ENCODE data around the gene CORIN.

CORIN gene

DNA sequence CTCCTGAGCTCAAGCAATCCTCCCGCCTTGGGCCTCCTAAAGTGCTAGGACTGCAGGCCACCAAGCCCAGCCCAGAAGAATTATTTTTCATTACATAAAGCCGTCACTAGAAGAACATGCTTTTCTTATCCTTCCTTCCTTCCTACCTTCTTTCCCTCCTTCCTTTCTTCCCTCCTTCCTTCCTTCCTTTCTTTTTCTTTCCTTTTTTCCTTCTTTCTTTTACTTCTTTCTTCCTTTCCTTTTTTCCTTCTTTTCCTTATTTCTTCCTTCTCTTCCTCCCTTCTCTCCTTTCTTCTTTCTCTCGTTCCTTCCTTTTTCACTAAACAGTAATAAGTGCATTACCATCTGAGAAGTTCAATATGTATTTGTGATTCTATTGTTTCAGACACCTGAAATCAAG lies 231.4 kb downstream of the CORIN start:
- H3K27me3 ChIP-seq (ENCODE audit: control insufficient read depth in 2 of 2, insufficient read depth in 2 of 2, low read length in 2 of 2), result no peaks in the 10 kb centered on the region
- no peaks in the 10 kb centered on the region for H3K36me3 ChIP-seq (ENCODE audit: control insufficient read depth in 2 of 2, insufficient read depth in 2 of 2, low read length in 2 of 2)
- no peak overlapping the region for H3K27ac ChIP-seq (ENCODE audit: low read depth in 2 of 2, low read length in 2 of 2)
- no peak overlapping the region for H3K9ac ChIP-seq (ENCODE audit: low read depth in 1 of 2, low read length in 2 of 2)
- H3K4me1 ChIP-seq (ENCODE audit: control insufficient read depth in 2 of 2, insufficient read depth in 2 of 2, low read length in 2 of 2), result no peaks in the 10 kb centered on the region
- H3K4me3 ChIP-seq (ENCODE audit: low read length in 2 of 2), result no peak overlapping the region
- H3K9me3 ChIP-seq (ENCODE audit: control insufficient read depth in 2 of 2, low read length in 2 of 2), result no peaks in the 10 kb centered on the region

DNA sequence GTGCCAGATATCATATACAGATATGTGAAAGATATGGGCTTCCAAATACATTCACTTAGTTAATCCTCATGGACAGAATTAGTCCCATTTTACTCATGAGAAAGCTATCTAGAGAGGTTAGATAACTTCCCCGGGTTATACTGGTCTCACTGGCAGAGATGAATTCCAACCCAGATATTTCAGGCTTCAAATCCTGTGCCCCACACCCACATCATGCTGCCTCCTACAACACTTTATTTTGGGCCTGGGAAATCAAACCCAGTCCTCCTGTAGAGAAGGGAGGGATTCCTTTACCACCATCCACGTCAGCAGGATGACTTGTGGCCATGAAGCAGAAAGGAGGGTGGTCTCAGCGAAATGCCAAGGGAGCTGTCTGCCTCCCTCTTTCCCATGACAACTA lies 239.0 kb downstream of the CORIN start:
- no peak overlapping the region for H3K27ac ChIP-seq (ENCODE audit: low read depth in 2 of 2, low read length in 2 of 2)
- no peaks in the 10 kb centered on the region for H3K27me3 ChIP-seq (ENCODE audit: control insufficient read depth in 2 of 2, insufficient read depth in 2 of 2, low read length in 2 of 2)
- no peaks in the 10 kb centered on the region for H3K9me3 ChIP-seq (ENCODE audit: control insufficient read depth in 2 of 2, low read length in 2 of 2)
- H3K4me1 ChIP-seq (ENCODE audit: control insufficient read depth in 2 of 2, insufficient read depth in 2 of 2, low read length in 2 of 2), result no peaks in the 10 kb centered on the region
- H3K36me3 ChIP-seq (ENCODE audit: control insufficient read depth in 2 of 2, insufficient read depth in 2 of 2, low read length in 2 of 2), result no peaks in the 10 kb centered on the region
- H3K9ac ChIP-seq (ENCODE audit: low read depth in 1 of 2, low read length in 2 of 2), result no peak overlapping the region
- no peak overlapping the region for H3K4me3 ChIP-seq (ENCODE audit: low read length in 2 of 2)

DNA sequence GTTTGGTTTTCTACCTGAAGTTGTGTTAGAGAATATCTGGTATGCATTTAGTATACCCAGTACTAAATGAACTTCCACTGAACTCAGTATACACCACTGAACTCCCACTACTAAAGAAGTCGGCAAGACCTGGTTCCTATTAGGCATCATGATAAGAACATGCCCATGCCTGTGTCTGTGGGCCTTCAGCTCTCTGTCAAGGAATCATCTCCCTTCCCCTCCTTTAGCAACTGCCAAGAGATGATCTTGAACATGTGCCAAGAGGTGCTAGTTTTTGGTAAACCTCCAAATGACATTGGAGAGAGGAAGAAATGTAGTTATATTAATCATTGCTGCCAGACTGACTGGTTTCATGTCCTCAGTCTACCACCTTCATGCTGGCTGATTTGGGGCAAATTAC lies 239.5 kb downstream of the CORIN start:
- H3K4me3 ChIP-seq (ENCODE audit: low read length in 2 of 2), result no peak overlapping the region
- no peaks in the 10 kb centered on the region for H3K27me3 ChIP-seq (ENCODE audit: control insufficient read depth in 2 of 2, insufficient read depth in 2 of 2, low read length in 2 of 2)
- no peaks in the 10 kb centered on the region for H3K4me1 ChIP-seq (ENCODE audit: control insufficient read depth in 2 of 2, insufficient read depth in 2 of 2, low read length in 2 of 2)
- no peaks in the 10 kb centered on the region for H3K9me3 ChIP-seq (ENCODE audit: control insufficient read depth in 2 of 2, low read length in 2 of 2)
- H3K27ac ChIP-seq (ENCODE audit: low read depth in 2 of 2, low read length in 2 of 2), result no peak overlapping the region
- no peak overlapping the region for H3K9ac ChIP-seq (ENCODE audit: low read depth in 1 of 2, low read length in 2 of 2)
- H3K36me3 ChIP-seq (ENCODE audit: control insufficient read depth in 2 of 2, insufficient read depth in 2 of 2, low read length in 2 of 2), result no peaks in the 10 kb centered on the region

DNA sequence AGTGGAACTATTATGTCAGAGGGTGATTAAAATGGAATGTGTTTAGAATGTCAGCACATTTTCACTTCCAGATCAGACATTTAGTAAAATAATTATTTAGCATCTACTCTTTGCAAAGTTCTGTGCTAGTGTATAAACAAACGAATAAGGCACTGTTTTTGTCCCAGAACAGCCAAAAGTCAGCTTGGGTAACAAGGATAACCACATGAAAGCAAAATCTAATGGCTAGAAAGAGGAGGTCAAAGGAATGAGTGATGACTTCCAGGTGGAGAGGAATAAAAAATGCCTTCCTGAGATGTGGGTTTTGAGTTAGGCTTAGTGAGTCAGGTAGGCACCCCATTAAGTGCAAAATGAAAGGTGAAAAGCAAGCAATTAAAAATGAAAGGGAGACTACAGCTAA lies 240.2 kb downstream of the CORIN start:
- Histone ChIP-seq H3K27ac (ENCODE audit: low read depth in 2 of 2, low read length in 2 of 2) (no peak overlapping the region), H3K4me1 (ENCODE audit: control insufficient read depth in 2 of 2, insufficient read depth in 2 of 2, low read length in 2 of 2) (no peaks in the 10 kb centered on the region), H3K27me3 (ENCODE audit: control insufficient read depth in 2 of 2, insufficient read depth in 2 of 2, low read length in 2 of 2) (no peaks in the 10 kb centered on the region), H3K9ac (ENCODE audit: low read depth in 1 of 2, low read length in 2 of 2) (no peak overlapping the region), H3K36me3 (ENCODE audit: control insufficient read depth in 2 of 2, insufficient read depth in 2 of 2, low read length in 2 of 2) (no peaks in the 10 kb centered on the region), H3K4me3 (ENCODE audit: low read length in 2 of 2) (no peak overlapping the region), H3K9me3 (ENCODE audit: control insufficient read depth in 2 of 2, low read length in 2 of 2) (no peaks in the 10 kb centered on the region)

DNA sequence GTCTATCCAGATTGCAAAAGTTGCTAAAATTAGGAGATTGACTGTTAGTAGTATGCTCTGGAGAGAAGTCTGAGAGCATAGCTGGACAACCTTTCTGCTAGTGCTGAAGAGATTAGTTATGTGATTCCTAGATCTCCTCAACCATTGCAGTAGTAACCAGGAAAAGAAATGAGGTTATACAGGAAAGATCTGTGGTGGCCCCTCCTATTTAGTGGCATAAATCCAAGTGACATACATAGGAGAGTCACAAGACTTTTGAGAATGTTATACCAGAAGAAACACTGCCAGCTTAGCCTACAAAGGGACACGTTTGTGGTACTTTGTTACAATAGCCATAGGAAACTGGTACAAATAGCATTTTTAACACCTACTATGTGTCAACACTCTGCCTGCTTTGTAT lies 247.5 kb downstream of the CORIN start:
- Histone ChIP-seq H3K36me3 (ENCODE audit: control insufficient read depth in 2 of 2, insufficient read depth in 2 of 2, low read length in 2 of 2) (peaks cover 22 to 29% of the 10 kb centered on the region in 2 donors), H3K4me3 (ENCODE audit: low read length in 2 of 2) (no peak overlapping the region), H3K27me3 (ENCODE audit: control insufficient read depth in 2 of 2, insufficient read depth in 2 of 2, low read length in 2 of 2) (no peaks in the 10 kb centered on the region), H3K4me1 (ENCODE audit: control insufficient read depth in 2 of 2, insufficient read depth in 2 of 2, low read length in 2 of 2) (no peaks in the 10 kb centered on the region), H3K9me3 (ENCODE audit: control insufficient read depth in 2 of 2, low read length in 2 of 2) (no peaks in the 10 kb centered on the region), H3K9ac (ENCODE audit: low read depth in 1 of 2, low read length in 2 of 2) (no peak overlapping the region), H3K27ac (ENCODE audit: low read depth in 2 of 2, low read length in 2 of 2) (no peak overlapping the region)

DNA sequence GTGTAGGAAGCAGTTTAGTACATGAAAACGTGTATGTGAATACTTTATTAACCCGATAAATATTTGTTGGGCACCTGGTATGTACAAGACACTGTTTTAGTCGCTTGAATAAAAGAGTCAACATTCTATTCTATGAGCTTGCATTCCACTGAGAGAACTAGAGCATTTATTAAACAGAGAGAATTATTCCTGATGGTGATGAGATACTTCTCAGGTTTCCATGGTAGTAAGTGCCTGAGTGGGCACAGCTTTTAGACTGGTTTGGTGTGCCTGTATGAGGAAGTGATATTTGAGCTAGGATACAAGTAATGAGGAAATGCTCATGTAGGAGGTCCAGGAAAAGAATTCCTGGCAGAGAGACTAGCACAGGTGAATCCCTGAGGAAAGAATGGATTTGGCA lies 258.6 kb downstream of the CORIN start:
- Histone ChIP-seq H3K9me3 (ENCODE audit: control insufficient read depth in 2 of 2, low read length in 2 of 2) (no peaks in the 10 kb centered on the region), H3K9ac (ENCODE audit: low read depth in 1 of 2, low read length in 2 of 2) (no peak overlapping the region), H3K36me3 (ENCODE audit: control insufficient read depth in 2 of 2, insufficient read depth in 2 of 2, low read length in 2 of 2) (peaks cover 5 to 19% of the 10 kb centered on the region in 2 donors), H3K27ac (ENCODE audit: low read depth in 2 of 2, low read length in 2 of 2) (no peak overlapping the region), H3K27me3 (ENCODE audit: control insufficient read depth in 2 of 2, insufficient read depth in 2 of 2, low read length in 2 of 2) (no peaks in the 10 kb centered on the region), H3K4me1 (ENCODE audit: control insufficient read depth in 2 of 2, insufficient read depth in 2 of 2, low read length in 2 of 2) (no peaks in the 10 kb centered on the region), H3K4me3 (ENCODE audit: low read length in 2 of 2) (no peak overlapping the region)

DNA sequence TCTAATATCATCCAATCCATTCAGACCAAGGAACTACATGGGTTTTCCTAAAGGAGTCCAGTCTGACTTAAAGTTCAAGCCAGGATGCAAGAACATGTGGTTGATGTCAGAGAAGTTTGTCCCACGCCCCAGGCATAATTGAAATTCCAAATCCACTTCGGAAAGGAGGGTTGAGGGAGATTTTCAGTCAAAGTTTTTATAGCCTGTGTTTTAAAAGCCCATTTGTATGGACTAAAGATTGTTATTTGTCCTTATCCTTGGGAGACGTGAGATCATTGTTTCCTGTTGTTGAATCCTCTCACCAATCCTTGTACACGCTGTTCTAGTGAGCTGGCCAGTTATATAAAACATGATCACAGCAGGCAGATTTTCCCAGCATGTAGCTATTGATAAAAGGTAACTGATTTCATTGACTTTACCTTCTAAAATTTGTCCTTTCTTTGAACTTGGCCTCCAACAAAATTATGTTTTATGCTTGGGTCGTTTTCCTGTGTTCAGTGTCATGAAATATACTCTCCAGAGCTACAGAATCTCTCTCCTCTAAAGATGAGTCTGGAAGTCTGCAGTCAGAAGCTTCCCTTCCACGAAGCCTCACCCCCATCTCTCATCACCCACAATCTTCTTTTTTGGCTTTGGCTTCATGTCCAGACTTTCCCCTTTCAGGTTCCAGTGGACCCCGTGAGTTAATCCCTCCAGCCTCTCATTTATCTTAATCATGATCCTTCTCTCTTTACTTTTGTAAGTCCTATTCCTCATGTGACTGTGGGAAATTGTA lies 259.9 kb downstream of the CORIN start:
- Histone ChIP-seq H3K27ac (ENCODE audit: low read depth in 2 of 2, low read length in 2 of 2) (peak overlapping the region; percentile 32 to 55), H3K4me3 (ENCODE audit: low read length in 2 of 2) (no peak overlapping the region), H3K36me3 (ENCODE audit: control insufficient read depth in 2 of 2, insufficient read depth in 2 of 2, low read length in 2 of 2) (peaks cover 8 to 19% of the 10 kb centered on the region in 2 donors), H3K9ac (ENCODE audit: low read depth in 1 of 2, low read length in 2 of 2) (no peak overlapping the region), H3K4me1 (ENCODE audit: control insufficient read depth in 2 of 2, insufficient read depth in 2 of 2, low read length in 2 of 2) (no peaks in the 10 kb centered on the region), H3K9me3 (ENCODE audit: control insufficient read depth in 2 of 2, low read length in 2 of 2) (no peaks in the 10 kb centered on the region), H3K27me3 (ENCODE audit: control insufficient read depth in 2 of 2, insufficient read depth in 2 of 2, low read length in 2 of 2) (no peaks in the 10 kb centered on the region)

DNA sequence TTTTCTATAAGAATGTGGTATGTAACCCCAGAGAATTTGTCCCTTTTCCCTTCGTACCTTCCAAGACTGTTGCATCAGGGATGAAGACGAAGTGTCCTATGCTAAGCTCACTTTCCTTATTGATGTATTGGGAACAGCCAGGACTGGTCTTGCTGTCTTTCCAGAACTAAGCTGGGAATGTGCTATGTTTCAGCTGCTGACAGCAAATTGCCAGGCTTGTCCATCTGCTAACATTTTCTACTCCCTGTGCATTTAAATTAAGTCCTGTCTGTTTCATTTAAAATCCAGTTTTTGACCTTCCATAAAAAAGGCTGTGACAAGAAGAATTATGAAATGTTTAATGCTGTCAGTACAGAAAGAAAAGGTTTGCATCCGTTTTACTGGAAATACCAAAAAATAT lies 264.9 kb downstream of the CORIN start:
- Histone ChIP-seq H3K27me3 (ENCODE audit: control insufficient read depth in 2 of 2, insufficient read depth in 2 of 2, low read length in 2 of 2) (no peaks in the 10 kb centered on the region), H3K4me3 (ENCODE audit: low read length in 2 of 2) (no peak overlapping the region), H3K36me3 (ENCODE audit: control insufficient read depth in 2 of 2, insufficient read depth in 2 of 2, low read length in 2 of 2) (peaks cover 9 to 15% of the 10 kb centered on the region in 2 donors), H3K9ac (ENCODE audit: low read depth in 1 of 2, low read length in 2 of 2) (no peak overlapping the region), H3K4me1 (ENCODE audit: control insufficient read depth in 2 of 2, insufficient read depth in 2 of 2, low read length in 2 of 2) (no peaks in the 10 kb centered on the region), H3K27ac (ENCODE audit: low read depth in 2 of 2, low read length in 2 of 2) (no peak overlapping the region), H3K9me3 (ENCODE audit: control insufficient read depth in 2 of 2, low read length in 2 of 2) (no peaks in the 10 kb centered on the region)

DNA sequence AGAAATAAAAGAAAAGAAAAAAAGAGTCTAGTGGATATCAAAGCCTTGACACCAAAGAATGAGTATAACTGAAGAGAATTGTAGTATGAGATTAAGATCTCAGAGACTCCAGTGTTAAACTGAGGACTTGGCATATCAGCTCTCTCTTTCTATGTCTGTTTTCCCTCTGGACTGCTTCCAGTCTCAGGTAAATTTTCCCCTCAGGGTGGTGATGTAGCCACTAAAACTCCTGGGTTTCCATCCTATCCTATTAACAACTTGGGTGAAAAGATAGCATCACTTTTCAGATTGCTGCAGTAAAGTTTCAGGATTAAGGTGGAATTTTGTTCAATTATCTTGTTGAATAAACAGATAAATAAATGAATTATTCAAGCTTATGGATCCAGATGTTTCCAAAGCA lies 267.1 kb downstream of the CORIN start:
- Histone ChIP-seq H3K27ac (ENCODE audit: low read depth in 2 of 2, low read length in 2 of 2) (no peak overlapping the region), H3K36me3 (ENCODE audit: control insufficient read depth in 2 of 2, insufficient read depth in 2 of 2, low read length in 2 of 2) (peaks cover 10 to 18% of the 10 kb centered on the region in 2 donors), H3K9me3 (ENCODE audit: control insufficient read depth in 2 of 2, low read length in 2 of 2) (no peaks in the 10 kb centered on the region), H3K4me1 (ENCODE audit: control insufficient read depth in 2 of 2, insufficient read depth in 2 of 2, low read length in 2 of 2) (no peaks in the 10 kb centered on the region), H3K9ac (ENCODE audit: low read depth in 1 of 2, low read length in 2 of 2) (no peak overlapping the region), H3K4me3 (ENCODE audit: low read length in 2 of 2) (no peak overlapping the region), H3K27me3 (ENCODE audit: control insufficient read depth in 2 of 2, insufficient read depth in 2 of 2, low read length in 2 of 2) (no peaks in the 10 kb centered on the region)

DNA sequence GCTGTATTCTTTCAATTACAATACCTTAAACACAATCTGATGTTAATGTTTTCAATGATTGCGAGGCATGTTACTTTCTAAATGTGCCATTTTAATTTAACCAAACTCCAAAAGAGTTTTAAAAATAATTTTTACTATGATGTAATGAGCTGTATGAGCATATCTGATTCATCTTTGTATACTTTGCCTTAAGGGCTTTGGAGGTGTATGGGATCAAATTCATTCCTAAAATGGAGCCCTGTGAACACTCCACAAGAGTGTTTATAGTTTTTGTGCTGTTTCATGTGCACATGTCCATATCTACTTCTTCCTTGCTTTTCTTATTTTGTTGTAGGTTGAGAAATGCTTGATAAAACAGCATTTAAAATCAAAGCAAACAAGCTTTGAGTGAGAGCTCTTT lies 270.4 kb downstream of the CORIN start:
- Histone ChIP-seq H3K9ac (ENCODE audit: low read depth in 1 of 2, low read length in 2 of 2) (no peak overlapping the region), H3K4me3 (ENCODE audit: low read length in 2 of 2) (no peak overlapping the region), H3K36me3 (ENCODE audit: control insufficient read depth in 2 of 2, insufficient read depth in 2 of 2, low read length in 2 of 2) (peaks cover 7 to 11% of the 10 kb centered on the region in 2 donors), H3K27ac (ENCODE audit: low read depth in 2 of 2, low read length in 2 of 2) (no peak overlapping the region), H3K4me1 (ENCODE audit: control insufficient read depth in 2 of 2, insufficient read depth in 2 of 2, low read length in 2 of 2) (no peaks in the 10 kb centered on the region), H3K27me3 (ENCODE audit: control insufficient read depth in 2 of 2, insufficient read depth in 2 of 2, low read length in 2 of 2) (no peaks in the 10 kb centered on the region), H3K9me3 (ENCODE audit: control insufficient read depth in 2 of 2, low read length in 2 of 2) (no peaks in the 10 kb centered on the region)
